ENCODE data around the gene SLC17A9. TPM values are rescaled to one million over a fixed set of nuclear protein-coding genes. Genes with fewer than 3 reads are reported as not detected.

The SLC17A9 gene
- total and polyA plus RNA-seq, 2 of the 8 experiments (the other 6 are each of a cell fraction or from before 2014, with no cell fraction given), result 23.5 to 35.2 TPM

GRCh38 chr20:63004607-63005364 lies 52.3 kb downstream of the SLC17A9 start (continued):
- TF ChIP-seq CBX5 (IDR thresholded peaks at IDR 0.05; ENCODE audit: low read depth, low read length) (no peak), CEBPB (IDR thresholded peaks at IDR 0.05; ENCODE audit: low read depth, low read length) (no peak), PHF8 (conservative IDR thresholded peaks at IDR 0.05; ENCODE audit: low read depth, low read length) (no peak), RNF2 (IDR thresholded peaks at IDR 0.05; ENCODE audit: borderline replicate concordance, low read depth, low read length, missing control alignments, poor library complexity, severe bottlenecking) (peak; percentile 91)

Measured in H1 (cell line).